GM19025 (cell line): ENCODE data around the gene MARCHF11.

Experiments
- ATAC-seq: cut with Tn5 transposase; IDR thresholded peaks from one replicate; pipeline ENCODE4 v1.9.1; 2021; ENCODE audit warnings: mild to moderate bottlenecking, low read depth, moderate library complexity; ENCODE audit not compliant: unreplicated experiment

MARCHF11 gene

DNA sequence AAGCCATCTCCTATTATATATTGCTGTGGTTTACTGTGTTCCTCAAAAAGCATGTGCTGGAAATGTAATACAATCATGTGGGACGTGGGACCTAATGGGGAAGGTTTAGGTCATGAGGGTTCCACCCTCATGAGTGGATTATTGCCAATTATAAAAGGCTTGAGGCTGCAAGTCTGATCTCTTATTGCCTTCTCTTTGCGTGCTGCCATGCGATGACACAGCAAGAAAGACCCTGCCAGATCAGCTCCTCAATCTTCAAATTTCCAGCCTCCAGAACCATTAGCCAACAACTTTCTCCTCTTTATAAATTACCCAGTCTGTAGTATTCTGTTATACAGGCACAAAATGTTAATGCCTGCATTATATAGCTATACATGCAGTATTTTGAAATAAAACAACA lies 45.4 kb downstream of the MARCHF11 start:
- ATAC-seq, result no peak

DNA sequence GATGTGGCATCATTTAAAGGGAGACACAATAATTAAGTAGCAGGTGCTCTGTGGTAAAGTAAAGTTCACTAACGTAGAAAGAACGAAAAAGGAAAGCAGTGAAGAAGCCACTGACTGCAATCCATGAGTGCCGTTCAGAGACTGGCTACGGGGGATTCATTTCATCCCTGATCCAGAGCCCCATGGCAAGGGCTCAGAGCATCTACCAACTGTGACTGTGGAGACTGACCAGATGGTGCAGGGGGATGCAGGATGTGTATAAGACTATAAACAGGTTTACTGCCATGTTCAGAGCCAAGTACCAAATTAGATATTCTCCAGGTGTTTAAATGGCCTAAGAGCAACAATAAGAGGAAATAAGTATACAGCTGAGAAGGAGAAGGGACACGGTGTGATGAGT lies 47.7 kb downstream of the MARCHF11 start:
- no peak for ATAC-seq

DNA sequence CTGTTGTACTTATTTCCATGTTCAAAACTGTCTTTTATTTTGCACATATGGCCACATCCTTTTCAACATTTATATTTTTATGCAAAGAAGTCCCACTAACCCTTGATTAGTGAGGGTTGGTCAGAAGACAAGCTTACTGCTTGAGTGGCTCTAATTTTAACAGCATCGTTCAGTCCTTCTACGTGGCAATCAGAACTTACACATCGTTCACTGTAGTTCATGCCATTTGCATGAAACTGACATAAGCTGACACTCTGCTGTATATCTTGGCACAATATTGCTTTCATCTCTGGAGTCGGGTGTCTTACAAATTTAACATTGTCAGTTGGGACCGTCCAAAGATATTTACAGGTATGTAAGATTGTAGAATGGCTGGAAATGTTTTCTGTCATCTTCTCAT lies 50.6 kb downstream of the MARCHF11 start:
- no peak for ATAC-seq

DNA sequence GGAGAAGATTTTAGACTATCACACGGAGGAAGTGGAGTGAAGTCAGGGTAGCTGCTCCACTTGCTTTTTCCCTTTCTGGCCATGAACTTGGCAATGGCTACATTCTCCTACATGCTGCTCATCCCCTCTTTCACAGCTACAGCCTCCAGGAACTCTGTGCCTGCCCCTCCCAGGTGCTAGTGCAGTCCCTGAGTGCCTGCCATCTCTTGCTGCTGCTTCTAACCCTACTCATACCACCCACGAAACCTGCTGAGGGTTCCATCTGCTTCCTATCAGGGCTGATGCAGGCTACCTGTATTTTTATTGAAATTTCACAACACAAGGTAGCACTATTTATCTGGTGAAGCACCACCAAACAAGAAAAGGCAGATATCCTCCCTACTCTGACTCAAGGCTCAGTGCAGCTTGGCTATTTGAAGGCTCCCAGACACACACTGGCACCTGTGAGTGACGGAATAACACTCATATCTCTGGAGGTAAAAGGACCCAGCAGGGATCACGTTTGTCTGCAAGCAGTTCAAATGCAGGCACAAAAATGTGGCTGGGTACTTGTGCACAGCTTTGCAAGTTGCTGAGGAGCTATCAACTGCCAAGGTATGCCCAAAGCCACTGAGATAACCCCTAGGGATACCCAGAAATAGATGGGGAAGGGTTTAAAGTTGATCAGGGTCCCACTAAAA lies 51.6 kb downstream of the MARCHF11 start:
- no peak for ATAC-seq

DNA sequence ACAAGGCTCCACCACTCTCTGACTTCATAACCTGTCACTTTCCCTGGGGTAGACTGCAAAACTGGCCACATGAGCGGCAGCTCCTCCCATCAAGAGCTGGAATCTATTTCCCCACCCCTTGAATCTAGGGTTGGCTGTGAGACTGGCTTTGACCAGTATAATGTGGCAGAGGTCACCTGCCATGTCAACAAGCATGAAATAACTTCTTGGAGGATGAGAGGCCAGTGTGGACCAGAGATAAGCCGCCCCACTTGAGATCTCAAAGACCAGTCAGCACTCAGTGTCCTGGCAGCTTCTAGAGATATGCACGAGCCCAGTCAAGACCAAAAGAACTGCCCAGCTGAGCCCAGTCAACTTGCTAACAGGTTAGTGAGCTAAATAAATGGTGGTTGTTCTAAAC lies 59.0 kb downstream of the MARCHF11 start:
- ATAC-seq, result no peak

DNA sequence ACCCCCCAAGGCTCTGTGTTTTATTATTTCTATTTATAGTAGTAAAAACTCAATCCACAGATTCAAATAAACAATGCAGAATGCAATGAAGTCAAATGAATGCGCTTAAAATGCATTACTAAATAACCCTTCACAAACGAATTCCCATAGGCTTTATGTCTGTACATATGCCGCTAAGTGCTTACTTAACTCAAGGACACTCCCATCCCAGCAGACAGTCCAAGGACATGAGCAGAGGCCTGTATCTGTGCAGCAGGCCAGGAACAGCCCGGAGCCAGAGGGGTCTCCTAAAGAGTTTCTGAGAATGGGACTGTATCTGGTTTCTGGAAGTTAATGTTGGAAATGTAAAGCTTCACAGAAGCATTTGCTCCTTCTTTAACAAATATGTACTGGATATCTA lies 59.8 kb downstream of the MARCHF11 start:
- ATAC-seq, result no peak

DNA sequence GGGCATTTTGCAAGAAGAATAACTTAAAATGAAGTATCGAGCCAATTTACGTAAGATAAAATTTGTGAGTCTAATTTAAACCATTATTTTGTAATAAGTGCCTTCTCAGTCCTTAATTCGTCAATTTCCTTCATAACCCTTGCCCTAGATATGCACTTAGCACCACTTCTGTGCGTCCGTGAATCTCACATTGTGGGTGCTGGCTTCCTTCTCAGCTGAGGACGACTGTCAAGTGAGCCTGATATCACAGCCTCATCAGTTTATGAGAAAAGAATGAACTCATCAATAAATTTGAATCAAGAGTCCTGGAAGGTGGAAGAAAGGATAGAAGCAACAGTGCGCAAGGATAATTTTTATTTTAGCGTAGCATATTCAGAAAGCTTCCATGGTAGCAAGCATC lies 64.5 kb downstream of the MARCHF11 start:
- no peak for ATAC-seq

DNA sequence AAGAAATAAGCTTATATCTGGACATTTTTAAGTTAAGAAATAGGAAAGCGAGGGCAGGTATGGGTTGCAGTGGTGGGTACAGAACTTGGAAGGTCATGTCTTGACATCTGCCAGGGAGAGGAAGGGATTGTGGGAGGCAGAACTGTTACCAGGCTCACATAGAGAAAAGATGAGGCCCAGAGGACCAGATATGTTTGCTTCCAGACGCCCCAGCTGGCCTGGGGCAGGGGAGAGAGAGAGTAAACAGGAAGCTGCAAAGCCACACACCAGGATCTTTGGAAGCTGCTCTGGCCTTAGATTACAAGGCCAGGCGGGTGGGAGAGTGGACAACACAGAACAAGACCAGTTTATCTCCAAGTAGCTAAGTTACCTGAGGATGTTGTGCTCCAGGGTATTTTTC lies 71.2 kb downstream of the MARCHF11 start:
- no peak for ATAC-seq

DNA sequence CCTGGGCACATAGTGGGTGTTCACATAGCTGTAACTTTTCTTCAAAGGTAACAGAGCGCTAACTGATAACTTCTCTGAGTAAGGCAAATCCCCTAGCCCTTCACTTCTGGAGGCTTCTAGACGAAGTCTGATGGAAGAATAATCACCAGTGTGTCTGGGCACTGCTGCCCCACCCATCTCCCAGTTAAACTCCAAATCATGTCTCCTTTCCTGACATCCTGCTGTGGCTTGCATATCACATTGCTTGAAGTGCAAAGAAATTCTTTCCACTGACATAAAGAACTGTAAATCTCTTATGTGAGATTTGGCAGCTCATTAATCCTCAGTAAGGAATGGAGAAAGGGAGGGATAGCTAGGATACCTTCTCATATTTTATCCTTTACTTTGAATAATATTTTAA lies 74.6 kb downstream of the MARCHF11 start:
- no peak for ATAC-seq

DNA sequence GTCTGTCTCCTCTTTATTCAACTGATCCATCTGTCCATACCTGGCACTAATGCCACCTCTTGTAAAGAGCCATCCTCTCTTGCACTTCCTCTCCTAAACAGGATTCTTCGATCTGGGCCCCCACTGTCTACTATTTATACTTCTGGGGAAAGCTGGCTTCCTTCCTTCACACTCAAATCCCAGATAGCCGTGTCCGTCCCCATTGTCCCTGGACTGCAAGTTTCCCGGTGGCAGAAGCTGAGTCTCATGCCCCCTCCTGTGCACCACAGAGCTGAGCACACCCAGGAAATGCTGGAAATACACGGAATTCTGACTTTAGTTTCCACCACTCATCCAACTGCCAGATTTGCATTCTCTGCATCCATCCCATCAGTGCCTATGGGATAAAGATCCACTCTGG lies 84.0 kb downstream of the MARCHF11 start:
- ATAC-seq, result no peak

DNA sequence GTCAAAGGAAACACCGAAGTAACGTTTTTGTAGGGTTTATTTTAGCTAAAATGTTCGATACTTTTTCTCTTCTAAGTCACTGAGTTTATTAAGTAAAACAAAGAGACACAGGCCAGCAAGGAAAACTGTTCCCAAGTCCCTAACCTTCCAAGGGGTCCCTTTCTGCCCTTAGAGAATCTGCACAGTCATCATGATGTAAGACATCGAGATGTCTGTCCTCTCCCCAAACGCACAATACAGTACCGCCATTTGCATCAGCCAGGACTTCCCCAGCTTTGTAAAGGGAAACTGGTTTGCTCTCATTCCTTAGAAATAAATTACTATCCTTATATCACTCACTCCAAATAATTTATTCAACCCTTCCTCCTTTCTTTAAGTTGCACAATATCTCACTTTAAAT lies 89.3 kb downstream of the MARCHF11 start:
- no peak for ATAC-seq

DNA sequence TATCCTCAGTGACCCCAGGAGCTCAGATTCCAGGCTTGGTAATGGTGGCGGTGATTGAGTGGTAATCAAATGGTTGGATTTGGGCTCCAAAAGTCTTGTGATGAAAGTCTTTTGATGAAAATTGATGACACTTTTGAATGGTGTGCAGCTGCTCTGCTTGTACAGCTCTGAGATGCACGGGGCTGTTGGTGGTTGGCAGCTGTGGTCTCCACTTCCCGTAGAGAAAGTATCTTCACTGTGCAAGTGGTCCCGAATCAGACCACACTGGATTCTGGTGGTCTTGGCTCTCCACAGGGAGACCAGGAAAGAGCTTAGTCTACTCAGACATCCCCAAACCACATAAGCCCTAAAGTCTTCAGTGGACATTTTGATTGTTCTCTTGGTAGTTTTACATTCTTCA lies 96.6 kb downstream of the MARCHF11 start:
- ATAC-seq, result no peak

DNA sequence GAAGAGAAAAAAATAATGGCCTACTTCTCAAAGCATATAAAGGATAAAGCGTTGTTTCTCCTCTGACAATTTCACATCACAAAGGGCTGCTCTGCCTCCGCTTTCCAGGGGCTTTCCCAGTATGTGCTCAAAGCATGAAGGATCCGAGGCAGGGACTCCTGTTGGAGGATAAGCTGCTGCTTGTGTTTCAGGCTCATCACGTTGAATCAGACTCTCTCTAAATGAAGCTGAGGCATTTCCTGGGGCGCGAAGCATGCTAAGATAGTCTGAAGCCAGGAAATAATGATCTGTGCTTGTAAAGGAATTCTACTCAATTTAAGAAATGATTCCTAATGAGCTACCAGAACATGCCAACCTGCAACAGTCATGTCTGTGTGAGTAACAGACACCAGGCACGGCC lies 97.5 kb downstream of the MARCHF11 start:
- no peak for ATAC-seq

DNA sequence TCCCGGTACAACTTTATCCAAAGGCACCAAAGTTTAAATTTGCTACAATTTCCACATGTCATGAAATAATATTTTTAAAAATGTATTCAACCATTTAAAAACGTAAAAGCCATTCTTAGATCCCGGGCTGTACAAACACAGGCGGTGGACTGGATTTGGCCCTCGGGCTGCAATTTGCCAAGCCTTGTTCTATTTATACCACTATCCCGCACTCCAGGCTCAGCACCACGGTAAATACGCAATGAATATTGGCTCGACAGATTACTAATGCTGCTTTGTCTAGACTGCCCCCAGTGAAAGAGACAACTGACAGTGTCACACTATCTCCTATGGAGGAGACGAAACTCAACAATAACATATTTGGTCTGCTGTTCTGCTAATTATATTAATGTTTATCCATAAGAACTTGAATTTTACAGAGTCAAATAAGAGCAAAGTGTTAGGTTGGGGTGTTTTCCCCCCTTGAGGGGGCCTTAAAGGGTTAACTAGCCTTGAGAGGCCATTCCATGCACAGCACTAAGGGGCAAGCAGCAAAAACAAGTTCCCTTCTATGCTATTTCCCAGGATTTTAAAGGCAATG lies 98.1 kb downstream of the MARCHF11 start:
- ATAC-seq, result no peak

DNA sequence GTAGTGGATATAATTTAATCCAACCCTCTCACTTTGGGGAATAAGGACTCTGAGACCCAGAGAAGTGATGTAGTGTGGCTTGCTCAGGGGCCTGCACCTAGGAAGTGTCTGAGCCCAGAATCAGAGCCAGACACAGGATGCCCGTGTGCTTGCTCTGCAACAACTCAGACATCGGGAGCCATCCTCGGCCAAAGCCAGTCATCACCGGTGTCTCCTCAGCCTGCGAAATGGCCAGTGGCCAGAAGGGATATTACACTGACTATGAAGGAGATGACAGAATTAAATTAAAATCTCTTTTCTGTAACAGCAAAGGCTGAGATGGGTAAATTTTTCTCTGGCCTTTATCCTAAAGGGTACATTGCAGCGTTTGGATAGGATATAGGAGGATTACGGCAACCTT lies 102.9 kb downstream of the MARCHF11 start:
- no peak for ATAC-seq

DNA sequence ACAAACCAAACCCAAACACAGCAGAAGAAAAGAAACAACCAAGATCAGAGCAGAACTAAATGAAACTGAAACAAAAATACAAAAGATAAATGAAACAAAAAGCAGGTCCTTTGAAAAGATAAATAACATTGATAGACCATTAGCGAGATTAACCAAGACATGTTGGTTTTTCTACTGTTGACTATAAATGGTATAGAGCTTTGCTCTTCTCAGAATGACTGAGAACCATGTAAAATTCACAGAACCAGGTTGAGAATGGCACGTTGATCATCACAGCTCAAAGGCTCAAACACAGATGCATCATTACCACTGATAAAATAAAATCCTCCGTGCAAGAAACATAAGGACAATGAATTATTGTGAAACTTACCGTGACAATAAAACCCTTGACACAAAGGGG lies 105.2 kb downstream of the MARCHF11 start:
- no peak for ATAC-seq

DNA sequence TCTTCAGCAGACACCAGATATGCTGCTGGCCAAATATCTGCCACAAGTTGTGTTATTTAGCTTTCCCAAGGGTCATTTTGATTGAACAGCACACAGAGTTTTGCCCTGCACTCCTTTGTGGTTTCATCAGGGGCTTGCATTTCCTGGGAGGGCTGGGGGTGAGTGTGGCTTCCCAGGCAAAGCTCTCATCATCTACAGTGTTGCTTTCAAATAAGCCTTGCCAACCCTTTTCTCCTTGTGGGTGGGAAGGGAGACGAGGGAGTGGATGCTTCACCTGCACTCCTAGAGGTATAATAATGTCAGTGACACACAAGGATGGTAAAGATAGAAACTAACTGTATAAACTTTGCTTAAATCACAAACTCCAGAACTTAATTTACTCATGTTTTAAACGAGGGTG lies 107.0 kb downstream of the MARCHF11 start:
- no peak for ATAC-seq

DNA sequence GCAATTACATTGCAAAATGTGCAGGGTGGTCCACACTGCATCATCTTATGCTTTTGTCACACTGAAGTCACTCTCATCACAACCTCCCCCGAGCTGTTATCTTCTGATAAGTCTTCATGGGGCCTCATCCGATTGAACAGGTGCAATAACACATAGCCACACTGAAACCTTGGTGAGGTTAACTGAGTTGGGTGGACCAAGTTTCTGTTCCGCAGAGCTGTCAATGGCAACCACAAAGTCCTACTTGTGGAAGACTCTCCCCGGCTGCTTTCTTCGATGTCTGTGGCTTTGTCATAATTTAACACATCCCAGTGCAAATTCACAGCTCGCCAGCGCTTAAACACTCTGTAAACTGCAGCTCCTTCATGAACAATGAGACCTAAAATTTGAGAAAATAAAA lies 112.2 kb downstream of the MARCHF11 start:
- ATAC-seq, result no peak

DNA sequence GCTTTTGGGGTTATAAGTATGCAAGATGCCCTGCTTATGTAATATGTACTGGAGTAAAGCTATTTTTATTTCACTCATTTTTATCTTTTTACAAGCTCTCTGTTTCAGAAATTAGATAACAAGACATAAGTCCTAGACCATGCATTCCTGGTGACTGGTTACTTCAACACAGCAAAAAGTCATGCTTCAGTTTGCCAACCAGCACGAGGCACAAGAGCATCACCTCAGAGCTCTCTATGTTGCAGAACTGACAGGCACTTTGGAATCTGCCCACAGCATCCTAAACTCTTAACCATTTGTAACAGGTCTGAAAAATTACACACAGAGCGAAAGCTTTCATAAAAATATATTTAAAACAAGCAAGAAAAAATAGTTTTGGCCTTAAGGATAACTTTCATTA lies 112.8 kb downstream of the MARCHF11 start:
- ATAC-seq, result no peak

DNA sequence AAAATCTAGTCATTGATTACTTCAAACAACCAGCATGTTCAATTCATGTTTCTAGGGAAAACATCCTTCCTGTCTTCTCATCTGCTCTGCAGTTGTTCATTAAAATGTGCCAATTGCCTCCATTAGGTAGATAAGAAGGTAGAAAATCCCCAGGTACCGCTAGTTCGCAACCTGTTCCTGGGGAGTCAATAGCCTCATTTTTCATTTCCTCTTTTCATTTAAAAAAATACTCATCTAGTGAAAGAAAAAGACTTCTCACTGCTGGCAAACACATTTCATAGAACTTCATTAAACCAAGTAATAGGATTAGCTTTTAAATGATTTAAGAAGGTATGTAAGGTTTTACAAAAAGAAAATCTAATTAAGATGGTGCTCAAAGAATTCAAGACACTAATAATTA lies 113.3 kb downstream of the MARCHF11 start:
- ATAC-seq, result no peak

DNA sequence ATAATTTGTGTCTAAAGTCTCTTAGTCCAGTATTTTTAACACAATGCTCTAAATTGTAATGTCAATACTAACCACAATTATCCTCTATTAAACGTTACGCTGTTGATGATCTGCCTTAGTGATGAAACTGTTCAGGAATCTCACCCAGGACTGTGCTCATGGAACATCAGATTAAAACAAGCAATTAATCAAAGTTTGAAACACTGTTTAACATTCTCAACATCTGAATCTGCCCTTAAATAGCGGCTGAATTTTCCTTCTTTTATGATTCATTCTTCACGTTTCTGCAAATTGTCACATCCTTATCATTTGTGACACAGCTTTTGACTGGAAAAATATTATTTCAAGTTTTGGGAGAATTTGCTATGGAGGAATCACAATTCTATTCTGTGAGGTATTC lies 113.8 kb downstream of the MARCHF11 start:
- no peak for ATAC-seq

DNA sequence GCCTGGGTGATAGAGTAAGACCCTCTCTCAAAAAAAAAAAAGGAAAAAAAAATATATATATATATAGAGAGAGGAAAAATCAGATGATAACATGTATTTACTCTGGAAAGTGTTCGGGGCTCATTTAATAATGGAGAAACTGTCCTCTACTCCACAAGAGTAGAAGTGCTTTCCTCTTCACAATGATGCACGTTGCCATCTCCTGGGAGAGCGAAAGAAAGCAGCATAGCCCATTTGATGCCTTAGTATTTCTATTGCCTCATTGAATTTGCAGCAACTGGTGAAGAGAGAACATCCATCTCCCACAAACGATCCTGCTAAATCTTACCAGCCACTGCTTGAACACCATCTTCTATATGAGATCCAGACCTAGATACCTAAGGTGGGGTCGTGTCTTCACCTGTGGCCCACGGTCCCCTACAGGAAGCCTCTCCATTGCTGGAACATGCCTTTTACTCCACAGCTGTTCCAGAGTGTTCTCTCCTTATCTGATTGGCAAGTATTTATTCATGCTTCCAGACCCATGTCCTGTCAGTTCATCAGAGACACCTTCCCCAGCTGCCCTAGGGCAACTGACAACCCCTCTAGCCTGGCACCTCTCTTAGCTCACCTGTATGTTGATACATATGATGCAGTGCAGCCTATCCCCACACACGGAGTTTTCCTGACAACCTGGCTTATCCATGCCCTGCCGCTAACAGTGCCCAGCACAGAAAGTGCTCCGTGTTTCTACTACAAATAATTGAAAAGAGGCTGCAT lies 115.3 kb downstream of the MARCHF11 start:
- no peak for ATAC-seq
